Neuronal stem cell (in vitro differentiated cells): ENCODE results near the gene WWC1.
A peak's percentile ranks its signal among the peaks of the same experiment; 100 is the strongest.

ENCODE experiments used
- DNase-seq: peaks from one replicate; pipeline ENCODE4 v3.0.0-alpha.2; 2013; ENCODE audit warnings: low spot score
- H2AFZ ChIP-seq: one replicate; pipeline ENCODE4 v1.6.1; 2013; ENCODE audit warnings: mild to moderate bottlenecking, low read length, inconsistent platforms
- H2AK5ac ChIP-seq: 2 replicates; pipeline ENCODE4 v1.6.1; 2013; ENCODE audit warnings: low read depth, mild to moderate bottlenecking, inconsistent platforms, low read length, moderate library complexity, mixed read lengths
- H2BK120ac ChIP-seq: 2 replicates; pipeline ENCODE4 v1.6.1; 2013; ENCODE audit warnings: low read depth, mild to moderate bottlenecking, inconsistent platforms, low read length, moderate library complexity, mixed read lengths
- H2BK12ac ChIP-seq: one replicate; pipeline ENCODE4 v1.6.1; 2013; ENCODE audit warnings: low read length, inconsistent platforms
- H2BK15ac ChIP-seq: 2 replicates; pipeline ENCODE4 v1.6.1; 2013; ENCODE audit warnings: mild to moderate bottlenecking, low read length, inconsistent platforms, mixed read lengths
- H2BK5ac ChIP-seq: one replicate; pipeline ENCODE4 v1.6.1; 2013; ENCODE audit warnings: inconsistent platforms, mild to moderate bottlenecking, low read length, moderate library complexity
- H3K14ac ChIP-seq: one replicate; pipeline ENCODE4 v1.6.1; 2013; ENCODE audit warnings: low read length, inconsistent platforms
- H3K18ac ChIP-seq: 2 replicates; pipeline ENCODE4 v1.6.1; 2013; ENCODE audit warnings: low read length, inconsistent platforms
- H3K23ac ChIP-seq: 2 replicates; pipeline ENCODE4 v1.6.1; 2013; ENCODE audit warnings: low read depth, mild to moderate bottlenecking, mixed read lengths, low read length, inconsistent platforms; ENCODE audit not compliant: poor library complexity
- H3K27ac ChIP-seq: replicated peaks from 3 replicates; pipeline ENCODE4 v1.5.1; 2013; ENCODE audit warnings: low read length, inconsistent platforms
- H3K27me3 ChIP-seq, 3 experiments: 2 replicates each; pipeline ENCODE4 v1.6.1; 2013; ENCODE audit warnings: low read length in 3 of 3, mild to moderate bottlenecking in 2 of 3, inconsistent platforms in 1 of 3, low read depth in 1 of 3, mixed read lengths in 1 of 3, moderate library complexity in 1 of 3; ENCODE audit not compliant: control insufficient read depth in 3 of 3, insufficient read depth in 3 of 3
- H3K36me3 ChIP-seq, 2 donors: replicated peaks in 1 of 2; 2 replicates each; pipeline ENCODE4 v1.6.1; 2013; ENCODE audit warnings: low read length in 2 of 2; ENCODE audit not compliant: control insufficient read depth in 2 of 2, insufficient read depth in 2 of 2
- H3K4ac ChIP-seq: 2 replicates; pipeline ENCODE4 v1.6.1; 2013; ENCODE audit warnings: inconsistent platforms, mild to moderate bottlenecking, low read length, moderate library complexity
- H3K4me1 ChIP-seq, 2 donors: 1 replicate in 1 of 2; 2 replicates in 1 of 2; pipeline ENCODE4 v1.6.1; 2013; ENCODE audit warnings: low read length in 2 of 2, low read depth in 1 of 2; ENCODE audit not compliant: control insufficient read depth in 2 of 2, insufficient read depth in 1 of 2
- H3K4me2 ChIP-seq: one replicate; pipeline ENCODE4 v1.6.1; 2013; ENCODE audit warnings: mild to moderate bottlenecking, low read length, inconsistent platforms; ENCODE audit not compliant: insufficient read depth, poor library complexity, severe bottlenecking
- H3K4me3 ChIP-seq, 2 donors: 2 replicates each; pipeline ENCODE4 v1.5.1; 2013; ENCODE audit warnings: low read length in 2 of 2, mild to moderate bottlenecking in 2 of 2, inconsistent platforms in 1 of 2, moderate library complexity in 1 of 2
- H3K79me1 ChIP-seq: one replicate; pipeline ENCODE4 v1.6.1; 2013; ENCODE audit warnings: low read depth, mild to moderate bottlenecking, inconsistent platforms, low read length, moderate library complexity
- H3K9ac ChIP-seq: one replicate; pipeline ENCODE4 v1.6.1; 2013; ENCODE audit warnings: mild to moderate bottlenecking, low read depth, low read length, inconsistent platforms; ENCODE audit not compliant: poor library complexity
- H3K9me3 ChIP-seq, 2 donors: replicated peaks in 1 of 2; 2 replicates each; pipeline versions ENCODE3 to v1.6.1; 2013; ENCODE audit warnings: low read length in 2 of 2, mild to moderate bottlenecking in 2 of 2, inconsistent platforms in 1 of 2, low read depth in 1 of 2, mixed read lengths in 1 of 2, moderate library complexity in 1 of 2; ENCODE audit not compliant: control insufficient read depth in 2 of 2, insufficient read depth in 1 of 2
- H4K8ac ChIP-seq: one replicate; pipeline ENCODE4 v1.6.1; 2013; ENCODE audit warnings: low read depth, mild to moderate bottlenecking, inconsistent platforms, low read length, moderate library complexity
- H4K91ac ChIP-seq: one replicate; pipeline ENCODE4 v1.6.1; 2013; ENCODE audit warnings: low read length, low read depth, mild to moderate bottlenecking, inconsistent platforms; ENCODE audit not compliant: poor library complexity
- whole genome bisulfite sequencing, 2 donors: extraction: QIAGEN DNeasy Blood & Tissue Kit; methylation state at CpG; one replicate each; pipeline ENCODE4 v1.1.7; 2013; ENCODE audit warnings: missing lambda C conversion rate in 2 of 2, mixed read lengths in 1 of 2; ENCODE audit not compliant: insufficient read length in 2 of 2, insufficient replicate concordance in 1 of 2; ENCODE audit errors: extremely low coverage in 2 of 2; 5-methylcytosine and 5-hydroxymethylcytosine counted together

WWC1 gene

GRCh38 chr5:168446983-168447619 is 155.7 kb downstream of the WWC1 start:
- no CpG with 5 or more reads among the region's 10 CpGs for WGBS, 2 donors
- Histone ChIP-seq H3K14ac (no peak overlapping the region), H3K9me3 (peaks cover 0 to 3% of the 10 kb centered on the region in 2 donors), H3K27ac (peak overlapping the region; percentile 29), H3K4me1 (peaks cover 7 to 21% of the 10 kb centered on the region in 2 donors), H4K8ac (no peak overlapping the region), H3K4me3 (no peak overlapping the region), H2BK5ac (no peak overlapping the region), H3K23ac (no peak overlapping the region), H3K79me1 (no peaks in the 10 kb centered on the region), H3K18ac (no peak overlapping the region), H3K9ac (no peak overlapping the region), H3K4me2 (no peak overlapping the region), H3K36me3 (peaks cover 5 to 27% of the 10 kb centered on the region in 2 donors), H3K27me3 (no peaks in the 10 kb centered on the region), H2BK12ac (no peak overlapping the region), H2BK15ac (no peak overlapping the region), H2AK5ac (no peak overlapping the region), H2AFZ (peak overlapping the region; percentile 53), H3K4ac (no peak overlapping the region), H2BK120ac (no peak overlapping the region), H4K91ac (no peak overlapping the region)
- no peak for DNase-seq

- H3K4me3 ChIP-seq, result no peak overlapping the region
- H3K4me2 ChIP-seq, result no peak overlapping the region
- no peak overlapping the region for H2BK5ac ChIP-seq
- no CpG with 5 or more reads among the region's 4 CpGs for WGBS, 2 donors
- no peak overlapping the region for H3K4ac ChIP-seq
- H3K4me1 ChIP-seq, result peaks cover 7 to 21% of the 10 kb centered on the region in 2 donors
- H3K36me3 ChIP-seq, result peaks cover 5 to 32% of the 10 kb centered on the region in 2 donors
- peak overlapping the region; percentile 53 for H2AFZ ChIP-seq
- H2BK12ac ChIP-seq, result no peak overlapping the region
- H2BK120ac ChIP-seq, result no peak overlapping the region
- H3K9ac ChIP-seq, result no peak overlapping the region
- H2AK5ac ChIP-seq, result no peak overlapping the region
- peaks cover 0 to 3% of the 10 kb centered on the region in 2 donors for H3K9me3 ChIP-seq
- H2BK15ac ChIP-seq, result no peak overlapping the region
- H3K27me3 ChIP-seq, result no peaks in the 10 kb centered on the region
- no peak overlapping the region for H4K91ac ChIP-seq
- no peak for DNase-seq
- H3K79me1 ChIP-seq, result no peaks in the 10 kb centered on the region
- no peak overlapping the region for H3K18ac ChIP-seq
- peak overlapping the region; percentile 50 for H3K27ac ChIP-seq
- no peak overlapping the region for H3K23ac ChIP-seq
- H4K8ac ChIP-seq, result no peak overlapping the region
- no peak overlapping the region for H3K14ac ChIP-seq
Measured at GRCh38 chr5:168447808-168448207, 156.4 kb downstream of the WWC1 start.

GRCh38 chr5:168449166-168449565 is 157.7 kb downstream of the WWC1 start:
- no peak overlapping the region for H3K4me3 ChIP-seq
- H2BK120ac ChIP-seq, result no peak overlapping the region
- H3K9me3 ChIP-seq, result peaks cover 1 to 3% of the 10 kb centered on the region in 2 donors
- no peak overlapping the region for H3K4me2 ChIP-seq
- no peak overlapping the region for H3K18ac ChIP-seq
- H2AFZ ChIP-seq, result no peak overlapping the region
- DNase-seq, result no peak
- no peak overlapping the region for H2BK15ac ChIP-seq
- H2BK12ac ChIP-seq, result no peak overlapping the region
- H3K4ac ChIP-seq, result no peak overlapping the region
- H4K91ac ChIP-seq, result no peak overlapping the region
- H3K23ac ChIP-seq, result no peak overlapping the region
- H3K4me1 ChIP-seq, result peaks cover 7 to 21% of the 10 kb centered on the region in 2 donors
- H3K27ac ChIP-seq, result no peak overlapping the region
- WGBS, 2 donors, result no CpG with 5 or more reads among the region's 2 CpGs
- peaks cover 5 to 19% of the 10 kb centered on the region in 2 donors for H3K36me3 ChIP-seq
- H4K8ac ChIP-seq, result no peak overlapping the region
- H3K27me3 ChIP-seq, result no peaks in the 10 kb centered on the region
- no peaks in the 10 kb centered on the region for H3K79me1 ChIP-seq
- H2BK5ac ChIP-seq, result no peak overlapping the region
- no peak overlapping the region for H3K14ac ChIP-seq
- H2AK5ac ChIP-seq, result no peak overlapping the region
- no peak overlapping the region for H3K9ac ChIP-seq

GRCh38 chr5:168451565-168451964 is 160.1 kb downstream of the WWC1 start:
- H4K8ac ChIP-seq, result no peak overlapping the region
- no peak overlapping the region for H2BK120ac ChIP-seq
- H2BK5ac ChIP-seq, result no peak overlapping the region
- no peak overlapping the region for H2AFZ ChIP-seq
- no peak overlapping the region for H3K14ac ChIP-seq
- no peak overlapping the region for H3K27ac ChIP-seq
- H4K91ac ChIP-seq, result no peak overlapping the region
- WGBS, 2 donors, result no CpG with 5 or more reads among the region's 3 CpGs
- no peak overlapping the region for H3K23ac ChIP-seq
- H3K4me1 ChIP-seq, result peaks cover 7 to 16% of the 10 kb centered on the region in 2 donors
- H3K4ac ChIP-seq, result no peak overlapping the region
- no peaks in the 10 kb centered on the region for H3K79me1 ChIP-seq
- H2AK5ac ChIP-seq, result no peak overlapping the region
- H3K27me3 ChIP-seq, result no peaks in the 10 kb centered on the region
- DNase-seq, result no peak
- no peak overlapping the region for H3K4me2 ChIP-seq
- H3K4me3 ChIP-seq, result no peak overlapping the region
- peaks cover 2 to 21% of the 10 kb centered on the region in 2 donors for H3K36me3 ChIP-seq
- H2BK15ac ChIP-seq, result no peak overlapping the region
- H3K18ac ChIP-seq, result no peak overlapping the region
- H3K9ac ChIP-seq, result no peak overlapping the region
- no peak overlapping the region for H2BK12ac ChIP-seq
- H3K9me3 ChIP-seq, result peaks cover 1 to 3% of the 10 kb centered on the region in 2 donors
